GM19240 (cell line): Measurements from ENCODE around the gene EHMT1.

Experiments
- DNase-seq: peaks from one replicate; pipeline ENCODE4 v3.0.0; 2011; ENCODE audit warnings: low spot score; ENCODE audit not compliant: insufficient read length

Gene EHMT1

GRCh38 chr9:137671721-137672120, 52.9 kb downstream of the EHMT1 start:
- DNase-seq: no peak

GRCh38 chr9:137672907-137673791, 54.3 kb downstream of the EHMT1 start:
- DNase-seq: peak; percentile 67

- DNase-seq: no peak
Measured at GRCh38 chr9:137673886-137674285, 55.1 kb downstream of the EHMT1 start.

GRCh38 chr9:137674307-137674975, 55.6 kb downstream of the EHMT1 start:
- DNase-seq: no peak

- no peak for DNase-seq
Measured at GRCh38 chr9:137674976-137675320, 56.1 kb downstream of the EHMT1 start.

- DNase-seq: no peak
Measured at GRCh38 chr9:137676998-137677397, 58.2 kb downstream of the EHMT1 start.

- DNase-seq: no peak
Measured at GRCh38 chr9:137678202-137678601, 59.4 kb downstream of the EHMT1 start.

- DNase-seq: no peak
Measured at GRCh38 chr9:137679249-137679648, 60.4 kb downstream of the EHMT1 start.

- DNase-seq: no peak
Measured at GRCh38 chr9:137679695-137680305, 61.0 kb downstream of the EHMT1 start.

- DNase-seq: no peak
Measured at GRCh38 chr9:137680444-137681358, 61.9 kb downstream of the EHMT1 start.

- no peak for DNase-seq
Measured at GRCh38 chr9:137682428-137683105, 63.8 kb downstream of the EHMT1 start.

GRCh38 chr9:137683262-137683864, 64.6 kb downstream of the EHMT1 start:
- DNase-seq: no peak

- no peak for DNase-seq
Measured at GRCh38 chr9:137685035-137685740, 66.4 kb downstream of the EHMT1 start.

- DNase-seq: no peak
Measured at GRCh38 chr9:137685741-137686420, 67.1 kb downstream of the EHMT1 start.

GRCh38 chr9:137688261-137688660, 69.5 kb downstream of the EHMT1 start:
- no peak for DNase-seq

- DNase-seq: no peak
Measured at GRCh38 chr9:137688725-137689124, 69.9 kb downstream of the EHMT1 start.

- no peak for DNase-seq
Measured at GRCh38 chr9:137689745-137690529, 71.1 kb downstream of the EHMT1 start.

GRCh38 chr9:137690930-137691645, 72.3 kb downstream of the EHMT1 start:
- DNase-seq: no peak
